HFF-Myc (cell line): Measurements from ENCODE around the gene CDKN2AIPNL.
A peak's percentile ranks its signal among the peaks of the same experiment; 100 is the strongest.

ENCODE experiments used
- DNase-seq: peaks from one replicate; pipeline ENCODE4 v3.0.0-alpha.2; 2011; ENCODE audit warnings: low read depth; ENCODE audit errors: extremely low read depth
- H3K4me3 ChIP-seq: replicated peaks from 2 replicates; pipeline ENCODE4 v1.5.1; 2011; ENCODE audit warnings: low read depth, mild to moderate bottlenecking, control low read depth, low read length
- CTCF ChIP-seq: IDR thresholded peaks from 2 replicates; pipeline ENCODE4 v1.5.1; 2012; ENCODE audit warnings: mild to moderate bottlenecking, low read depth, low read length, control low read depth; ENCODE audit errors: missing control alignments

Gene CDKN2AIPNL

DNA sequence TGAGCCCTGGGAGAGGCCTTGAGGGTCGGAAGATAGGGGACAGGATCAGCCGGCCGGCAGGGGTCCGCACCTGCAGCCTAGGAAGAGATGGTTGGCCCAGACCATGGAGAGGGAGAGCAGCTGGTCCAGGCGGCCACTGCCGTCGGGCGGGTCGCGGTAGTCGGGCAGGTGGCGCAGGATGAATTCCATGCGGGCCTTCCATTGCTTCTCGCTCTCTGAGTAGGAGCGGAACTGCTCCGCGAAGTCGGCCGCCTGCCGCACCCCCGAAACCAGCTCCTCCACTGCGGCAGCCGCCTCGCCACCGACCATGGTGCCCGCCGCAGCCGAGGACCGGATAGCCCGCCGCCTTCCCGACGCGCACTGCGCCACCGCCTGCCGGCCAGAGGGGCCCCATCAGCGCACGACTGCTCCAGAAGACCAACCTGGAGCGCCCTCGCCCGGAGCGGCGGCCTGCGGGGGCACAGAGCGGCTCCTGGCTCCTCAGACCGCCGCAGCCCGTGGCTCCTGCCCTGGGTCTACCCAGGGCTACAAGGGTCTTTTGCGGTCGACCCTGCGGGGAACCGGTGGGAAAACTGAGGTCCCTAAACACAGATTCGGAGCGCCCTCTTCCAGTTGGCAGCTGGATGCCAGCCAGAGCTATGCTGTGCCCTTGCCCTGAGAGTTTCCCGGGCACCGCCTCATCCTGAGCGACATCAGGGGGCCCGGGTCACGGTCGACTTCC, at the start of gene CDKN2AIPNL:
CDKN2AIPNL (minus strand) TSS at position 336 of the 721 bp plus-strand sequence; CDS start at position 309, 27 bp downstream.
- peak; percentile 40 for DNase-seq
- peak; percentile 60 for TF ChIP-seq CTCF
- H3K4me3 ChIP-seq: peak within 1 kb of the TSS; percentile 98

- no peak overlapping the region for H3K4me3 ChIP-seq
- no peak for TF ChIP-seq CTCF
- DNase-seq: no peak
These were observed 48.9 kb upstream of the CDKN2AIPNL start for GRCh38 chr5:134460551-134460950.

DNA sequence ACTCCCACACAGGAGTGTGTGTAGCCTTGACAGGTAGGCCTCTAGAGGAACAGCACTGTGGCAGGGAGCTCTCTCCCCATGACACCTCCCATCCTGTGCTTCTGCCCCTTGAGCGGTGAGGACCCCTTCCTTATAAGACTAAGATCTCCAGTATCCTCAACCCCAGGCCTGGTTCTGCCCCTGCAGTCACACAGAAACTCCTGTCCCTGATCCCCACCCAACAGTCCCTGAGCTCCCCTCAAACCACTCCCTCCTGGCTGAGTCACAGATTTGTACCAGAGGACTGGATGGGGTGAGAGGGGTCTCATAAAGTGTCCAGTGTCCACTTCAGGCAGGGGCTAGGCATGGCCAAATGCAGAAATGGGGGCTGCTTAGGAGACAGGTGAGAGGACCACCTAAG, 47.8 kb upstream of the CDKN2AIPNL start:
- DNase-seq: no peak
- TF ChIP-seq CTCF: no peak
- no peak overlapping the region for H3K4me3 ChIP-seq

DNA sequence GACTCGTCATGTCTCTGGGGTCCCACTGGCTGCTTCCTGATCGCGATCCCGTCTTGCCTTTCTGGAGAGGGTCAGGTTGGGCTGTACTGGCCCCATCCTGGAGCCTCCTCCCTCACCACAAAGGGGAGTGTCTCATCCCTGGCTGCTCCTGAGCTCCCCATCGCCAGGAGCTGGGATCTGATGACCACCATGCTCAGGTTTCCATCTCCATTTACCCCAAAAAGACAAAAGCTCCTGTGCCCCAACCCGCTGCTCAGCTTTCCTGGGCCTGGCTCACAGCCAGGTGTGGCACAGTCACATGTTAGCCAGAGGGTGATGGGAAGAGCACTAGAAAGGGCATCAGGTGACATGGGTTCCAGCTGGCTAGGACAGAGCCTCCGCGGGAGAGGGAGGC, 47.3 kb upstream of the CDKN2AIPNL start:
- no peak for TF ChIP-seq CTCF
- no peak overlapping the region for H3K4me3 ChIP-seq
- no peak for DNase-seq

DNA sequence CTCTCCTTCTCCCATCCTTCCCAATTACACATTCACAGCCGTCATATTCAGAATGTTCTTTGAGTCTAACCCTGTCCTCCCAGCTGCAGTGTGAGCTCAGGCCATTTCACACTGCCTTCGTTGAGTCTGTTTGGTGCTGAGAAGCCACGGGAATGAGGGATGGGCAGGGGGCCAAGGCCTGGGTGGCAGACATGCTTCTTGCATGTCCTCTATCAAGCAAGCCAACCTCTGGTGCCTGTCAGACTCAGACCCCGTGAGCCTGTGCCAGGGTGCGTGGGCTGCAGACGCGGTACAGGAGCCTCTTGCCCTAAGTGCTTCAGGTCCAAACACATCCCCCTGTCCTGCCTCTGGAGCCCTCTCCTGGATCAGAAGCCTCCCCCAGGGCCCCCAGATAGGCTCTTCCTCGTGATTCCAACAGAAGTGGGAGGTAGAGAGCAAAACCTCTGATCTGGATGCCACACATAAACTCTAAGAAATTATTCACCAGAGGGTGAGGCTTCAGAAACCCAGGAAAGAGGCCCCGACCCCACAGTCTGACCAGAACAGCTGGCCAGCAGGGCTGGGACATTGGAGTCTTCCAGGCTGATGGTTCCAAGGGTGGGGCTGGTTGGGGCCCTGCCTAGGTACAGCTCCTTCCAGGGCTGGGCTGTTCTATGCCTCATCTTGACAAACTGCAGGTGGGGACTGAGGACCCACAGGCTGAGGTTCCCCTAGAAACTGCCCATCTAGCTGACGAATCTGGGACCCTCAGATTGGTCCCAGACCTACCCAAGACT, 46.7 kb upstream of the CDKN2AIPNL start:
- no peak overlapping the region for H3K4me3 ChIP-seq
- no peak for TF ChIP-seq CTCF
- DNase-seq: no peak

DNA sequence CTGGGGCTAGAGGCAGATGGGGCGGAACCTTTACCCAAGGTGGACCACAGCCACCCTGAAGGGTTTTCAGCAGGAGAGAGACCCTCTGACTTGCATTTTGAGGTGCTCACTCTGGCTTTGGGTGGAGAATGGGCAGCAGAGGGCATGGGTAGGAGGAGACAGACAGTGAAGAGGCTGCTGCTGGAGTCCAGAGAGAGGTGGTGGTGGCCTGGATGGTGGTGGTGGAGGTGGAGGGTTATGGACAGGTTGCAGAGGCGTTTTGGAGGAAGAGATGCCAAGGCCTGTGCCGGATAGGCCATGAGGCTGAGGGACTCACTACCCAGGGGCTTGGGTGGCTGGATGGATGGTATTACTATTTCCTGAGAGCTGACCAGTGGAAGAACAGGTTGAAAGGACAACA, 46.1 kb upstream of the CDKN2AIPNL start:
- H3K4me3 ChIP-seq: no peak overlapping the region
- no peak for DNase-seq
- no peak for TF ChIP-seq CTCF
